Trophoblast cell (in vitro differentiated cells and primary cell): ENCODE data around the gene CACNA1G.
A peak's percentile ranks its signal among the peaks of the same experiment; 100 is the strongest.

Experiments used
- DNase-seq, 2 donors: peaks; one replicate each; pipeline ENCODE4 v3.0.0-alpha.2; 2016
- H2AFZ ChIP-seq: 2 replicates; pipeline ENCODE4 v1.6.1; 2013; ENCODE audit warnings: low read length, moderate library complexity, mild to moderate bottlenecking; ENCODE audit not compliant: insufficient read depth, poor library complexity
- H2AK5ac ChIP-seq: 2 replicates; pipeline ENCODE4 v1.6.1; 2013; ENCODE audit warnings: mild to moderate bottlenecking, low read length
- H2BK120ac ChIP-seq: 2 replicates; pipeline ENCODE4 v1.6.1; 2013; ENCODE audit warnings: low read length, mild to moderate bottlenecking, moderate library complexity; ENCODE audit not compliant: insufficient read depth, poor library complexity
- H2BK12ac ChIP-seq: 2 replicates; pipeline ENCODE4 v1.6.1; 2013; ENCODE audit warnings: mild to moderate bottlenecking, low read length, moderate library complexity
- H2BK5ac ChIP-seq: 2 replicates; pipeline ENCODE4 v1.6.1; 2013; ENCODE audit warnings: low read length, low read depth, moderate library complexity, mild to moderate bottlenecking; ENCODE audit not compliant: poor library complexity
- H3K14ac ChIP-seq: 2 replicates; pipeline ENCODE4 v1.6.1; 2013; ENCODE audit warnings: mild to moderate bottlenecking, low read length
- H3K18ac ChIP-seq: 2 replicates; pipeline ENCODE4 v1.6.1; 2013; ENCODE audit warnings: mild to moderate bottlenecking, low read length
- H3K23ac ChIP-seq: 2 replicates; pipeline ENCODE4 v1.6.1; 2013; ENCODE audit warnings: low read length
- H3K27ac ChIP-seq: 2 replicates; pipeline ENCODE4 v1.5.1; 2013; ENCODE audit warnings: low read depth, mild to moderate bottlenecking, inconsistent platforms, low read length, moderate library complexity
- H3K27me3 ChIP-seq: 2 replicates; pipeline ENCODE4 v1.6.1; 2013; ENCODE audit warnings: inconsistent platforms, mild to moderate bottlenecking, low read length, moderate library complexity; ENCODE audit not compliant: insufficient read depth
- H3K36me3 ChIP-seq, 2 experiments: 1 replicate in 1 of 2; 2 replicates in 1 of 2; pipeline ENCODE4 v1.6.1; 2013; ENCODE audit warnings: low read length in 2 of 2, mild to moderate bottlenecking in 2 of 2, moderate library complexity in 1 of 2; ENCODE audit not compliant: insufficient read depth in 2 of 2, control insufficient read depth in 1 of 2
- H3K4ac ChIP-seq: 2 replicates; pipeline ENCODE4 v1.6.1; 2013; ENCODE audit warnings: low read depth, mild to moderate bottlenecking, low read length, moderate library complexity
- H3K4me1 ChIP-seq, 2 experiments: 1 replicate in 1 of 2; 2 replicates in 1 of 2; pipeline ENCODE4 v1.6.1; 2013; ENCODE audit warnings: low read length in 2 of 2, mild to moderate bottlenecking in 2 of 2, moderate library complexity in 1 of 2; ENCODE audit not compliant: insufficient read depth in 2 of 2, control insufficient read depth in 1 of 2
- H3K4me2 ChIP-seq: 2 replicates; pipeline ENCODE4 v1.6.1; 2013; ENCODE audit warnings: inconsistent platforms, mild to moderate bottlenecking, low read length, moderate library complexity
- H3K4me3 ChIP-seq: 2 replicates; pipeline ENCODE4 v1.5.1; 2013; ENCODE audit warnings: mild to moderate bottlenecking, low read depth, low read length, inconsistent platforms
- H3K79me1 ChIP-seq: one replicate; pipeline ENCODE4 v1.6.1; 2013; ENCODE audit warnings: low read length
- H3K79me2 ChIP-seq: 2 replicates; pipeline ENCODE4 v1.6.1; 2013; ENCODE audit warnings: low read length, mild to moderate bottlenecking; ENCODE audit not compliant: control insufficient read depth, insufficient read depth, poor library complexity
- H3K9ac ChIP-seq: 2 replicates; pipeline ENCODE4 v1.6.1; 2013; ENCODE audit warnings: mild to moderate bottlenecking, low read length
- H3K9me3 ChIP-seq: 2 replicates; pipeline ENCODE4 v1.6.1; 2013; ENCODE audit warnings: low read depth, mild to moderate bottlenecking, control low read depth, inconsistent platforms, low read length; ENCODE audit not compliant: insufficient read depth
- H4K12ac ChIP-seq: 2 replicates; pipeline ENCODE4 v1.6.1; 2013; ENCODE audit warnings: low read depth, mild to moderate bottlenecking, low read length, moderate library complexity
- H4K8ac ChIP-seq: 2 replicates; pipeline ENCODE4 v1.6.1; 2013; ENCODE audit warnings: low read depth, mild to moderate bottlenecking, low read length, moderate library complexity
- H4K91ac ChIP-seq: one replicate; pipeline ENCODE4 v1.6.1; 2013; ENCODE audit warnings: low read depth, mild to moderate bottlenecking, low read length, moderate library complexity
- WGBS: extraction: QIAGEN DNeasy Blood & Tissue Kit; methylation state at CpG from one replicate; pipeline ENCODE4 v1.1.7; 2013; ENCODE audit warnings: missing lambda C conversion rate; ENCODE audit not compliant: insufficient read length, insufficient coverage; ENCODE audit errors: extremely low coverage; 5-methylcytosine and 5-hydroxymethylcytosine counted together

Gene CACNA1G

GRCh38 chr17:50627782-50628601, 67.5 kb downstream of the CACNA1G start:
- Histone ChIP-seq H4K91ac (no peak overlapping the region), H3K9me3 (peaks cover 9% of the 10 kb centered on the region), H3K79me2 (no peaks in the 10 kb centered on the region), H3K23ac (no peak overlapping the region), H4K12ac (no peak overlapping the region), H3K9ac (no peak overlapping the region), H3K4me3 (no peak overlapping the region), H3K36me3 (no peaks in the 10 kb centered on the region), H3K4ac (no peak overlapping the region), H3K4me1 (peaks cover 15% of the 10 kb centered on the region in 2 experiments), H3K27ac (no peak overlapping the region), H2BK12ac (no peak overlapping the region), H3K4me2 (peak overlapping the region; percentile 44), H4K8ac (no peak overlapping the region), H2BK120ac (no peak overlapping the region), H2AK5ac (no peak overlapping the region), H3K27me3 (no peaks in the 10 kb centered on the region), H3K18ac (no peak overlapping the region), H2BK5ac (no peak overlapping the region), H3K14ac (no peak overlapping the region), H2AFZ (no peak overlapping the region), H3K79me1 (no peaks in the 10 kb centered on the region)
- no peak for DNase-seq
- WGBS, result no CpG with 5 or more reads among the region's 17 CpGs

DNA sequence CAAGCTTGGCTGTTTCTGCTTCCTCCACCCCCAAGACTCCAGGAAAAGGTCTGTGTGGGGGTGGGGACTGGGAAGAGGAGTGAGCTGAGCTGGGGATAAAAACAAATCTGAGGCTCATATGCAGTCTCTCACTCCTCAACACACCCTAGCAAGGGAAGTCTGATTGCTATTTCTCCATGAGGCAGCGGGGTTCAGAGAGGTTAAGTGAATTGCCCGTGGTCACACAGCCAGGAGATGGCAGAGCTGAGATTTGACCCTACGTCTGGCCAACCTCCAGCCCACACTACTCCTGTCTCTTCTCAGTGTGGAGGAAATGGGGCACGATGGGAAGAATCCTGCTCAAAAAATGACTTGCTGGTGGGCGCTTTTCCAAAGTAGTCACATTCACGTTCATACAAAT, 69.4 kb downstream of the CACNA1G start:
- H3K4me3 ChIP-seq, result no peak overlapping the region
- peaks cover 17% of the 10 kb centered on the region for H3K27me3 ChIP-seq
- no peak for DNase-seq
- no CpG with 5 or more reads among the region's 6 CpGs for WGBS
- no peak overlapping the region for H4K12ac ChIP-seq
- H2BK12ac ChIP-seq, result no peak overlapping the region
- peaks cover 6% of the 10 kb centered on the region for H3K9me3 ChIP-seq
- no peaks in the 10 kb centered on the region for H3K79me1 ChIP-seq
- no peak overlapping the region for H3K14ac ChIP-seq
- no peak overlapping the region for H3K23ac ChIP-seq
- no peaks in the 10 kb centered on the region for H3K36me3 ChIP-seq
- H3K4ac ChIP-seq, result no peak overlapping the region
- H3K79me2 ChIP-seq, result no peaks in the 10 kb centered on the region
- H4K91ac ChIP-seq, result no peak overlapping the region
- H3K9ac ChIP-seq, result no peak overlapping the region
- H4K8ac ChIP-seq, result no peak overlapping the region
- no peak overlapping the region for H2AFZ ChIP-seq
- no peak overlapping the region for H2BK120ac ChIP-seq
- no peak overlapping the region for H3K18ac ChIP-seq
- H3K4me1 ChIP-seq, result peaks cover 15 to 19% of the 10 kb centered on the region in 2 experiments
- no peak overlapping the region for H2BK5ac ChIP-seq
- no peak overlapping the region for H3K4me2 ChIP-seq
- H3K27ac ChIP-seq, result no peak overlapping the region
- H2AK5ac ChIP-seq, result no peak overlapping the region

DNA sequence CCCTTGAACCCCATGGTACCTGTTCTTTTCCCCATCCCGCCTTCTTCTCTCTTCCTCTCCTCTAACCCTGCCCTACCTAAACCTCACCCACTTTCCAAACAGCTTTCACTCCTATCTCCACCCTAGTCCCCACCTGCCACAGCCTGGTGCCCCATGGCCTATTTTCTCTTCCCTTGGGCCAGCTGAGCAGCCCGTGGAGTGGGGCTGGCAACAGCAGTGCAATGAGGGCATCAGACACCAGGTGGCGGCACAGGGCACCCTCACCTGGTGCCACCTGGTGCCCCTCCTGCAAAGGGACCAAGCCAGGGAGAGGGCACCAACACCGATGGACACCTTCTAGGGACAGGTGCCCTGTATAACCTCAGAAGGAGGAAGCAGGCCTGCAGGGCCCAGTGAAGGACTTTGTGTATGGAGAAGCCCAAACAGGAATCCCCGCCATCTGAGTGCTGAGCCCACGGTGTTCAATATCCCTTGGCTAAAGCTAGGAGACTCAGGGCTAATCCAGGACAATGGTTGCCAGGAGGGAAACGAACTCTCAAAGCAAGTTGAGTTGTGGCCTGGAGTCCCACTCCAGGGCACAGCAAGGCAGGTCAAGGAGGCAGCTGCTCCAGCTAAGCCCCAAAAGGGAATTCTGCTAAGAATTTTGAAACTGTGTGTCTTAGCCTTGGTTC, 70.1 kb downstream of the CACNA1G start:
- peaks cover 15 to 19% of the 10 kb centered on the region in 2 experiments for H3K4me1 ChIP-seq
- WGBS, result no CpG with 5 or more reads among the region's 7 CpGs

DNA sequence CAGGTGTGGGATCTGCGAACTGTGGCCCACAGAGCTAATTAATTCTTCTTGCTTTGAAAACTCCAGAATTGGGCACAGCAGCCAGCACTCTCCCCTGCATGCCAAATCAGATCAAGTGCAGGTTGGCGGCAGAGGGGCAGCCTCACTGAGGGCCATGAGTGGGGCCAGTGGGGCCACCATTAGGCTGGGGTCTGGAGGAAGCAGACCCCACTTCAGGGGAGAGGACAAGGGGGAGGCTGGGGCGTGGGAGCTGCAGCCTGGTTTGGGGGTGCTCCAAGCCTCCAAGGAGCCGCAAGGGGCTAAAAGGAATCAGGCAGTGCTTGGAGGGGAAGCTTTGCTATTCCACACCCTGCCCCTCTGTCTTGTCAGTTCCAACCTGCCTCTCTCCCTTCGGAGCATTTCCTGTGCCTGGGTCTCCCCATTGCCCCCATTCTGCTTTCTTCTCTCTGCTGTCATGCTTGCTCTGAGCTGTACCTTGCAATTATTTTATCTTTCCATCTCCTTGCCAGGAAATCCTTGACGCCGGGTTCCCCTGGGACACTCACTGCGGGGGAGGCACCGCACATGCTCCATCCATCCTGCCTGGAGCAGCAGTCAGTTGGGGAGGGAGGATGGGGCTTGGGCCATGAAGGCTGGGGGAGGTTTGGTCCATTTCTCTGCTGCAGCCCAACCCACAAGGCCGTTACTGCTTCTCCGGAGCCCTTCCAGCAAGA, 70.8 kb downstream of the CACNA1G start:
- no peak overlapping the region for H2BK120ac ChIP-seq
- peaks cover 12 to 19% of the 10 kb centered on the region in 2 experiments for H3K4me1 ChIP-seq
- H3K9me3 ChIP-seq, result peaks cover 3% of the 10 kb centered on the region
- H2BK5ac ChIP-seq, result no peak overlapping the region
- no peak overlapping the region for H3K4me2 ChIP-seq
- no peak overlapping the region for H2AK5ac ChIP-seq
- no peak overlapping the region for H3K27ac ChIP-seq
- no CpG with 5 or more reads among the region's 11 CpGs for WGBS
- H3K27me3 ChIP-seq, result peaks cover 29% of the 10 kb centered on the region
- H4K91ac ChIP-seq, result no peak overlapping the region
- no peak overlapping the region for H3K23ac ChIP-seq
- H3K36me3 ChIP-seq, result no peaks in the 10 kb centered on the region
- no peak overlapping the region for H4K12ac ChIP-seq
- no peak overlapping the region for H3K14ac ChIP-seq
- H2BK12ac ChIP-seq, result no peak overlapping the region
- no peak for DNase-seq
- H3K9ac ChIP-seq, result no peak overlapping the region
- H3K4ac ChIP-seq, result no peak overlapping the region
- H4K8ac ChIP-seq, result no peak overlapping the region
- no peaks in the 10 kb centered on the region for H3K79me2 ChIP-seq
- peak overlapping the region; percentile 56 for H3K4me3 ChIP-seq
- no peaks in the 10 kb centered on the region for H3K79me1 ChIP-seq
- H2AFZ ChIP-seq, result no peak overlapping the region
- H3K18ac ChIP-seq, result no peak overlapping the region

More for the DNA sequence above, 70.1 kb downstream of the CACNA1G start:
- Histone ChIP-seq H3K14ac (no peak overlapping the region), H4K8ac (no peak overlapping the region), H3K36me3 (no peaks in the 10 kb centered on the region), H3K79me1 (no peaks in the 10 kb centered on the region), H4K91ac (no peak overlapping the region), H3K18ac (no peak overlapping the region), H4K12ac (no peak overlapping the region), H3K9ac (no peak overlapping the region), H3K4me3 (no peak overlapping the region), H3K4ac (no peak overlapping the region), H3K27ac (no peak overlapping the region), H3K27me3 (peaks cover 24% of the 10 kb centered on the region), H2BK120ac (no peak overlapping the region), H2BK5ac (no peak overlapping the region), H3K4me2 (no peak overlapping the region), H2BK12ac (no peak overlapping the region), H3K79me2 (no peaks in the 10 kb centered on the region), H3K23ac (no peak overlapping the region), H3K9me3 (peaks cover 3% of the 10 kb centered on the region), H2AFZ (no peak overlapping the region), H2AK5ac (no peak overlapping the region)
- peak in 1 of 2 donors; percentile 62 for DNase-seq
